OCI-LY1 (cell line): Measurements from ENCODE around the gene EFNA2.

Experiments
- H2AFZ ChIP-seq: fragments of 200-600 bp; sonication (generic), shearing (Covaris generic); 2 replicates; pipeline ENCODE4 v1.6.0; 2014; ENCODE audit warnings: antibody characterized with exemption, mild to moderate bottlenecking, low read length
- H3F3A ChIP-seq: fragments of 200-600 bp; sonication (generic), shearing (Covaris generic); 2 replicates; pipeline ENCODE4 v1.6.0; 2014; ENCODE audit warnings: mild to moderate bottlenecking, antibody characterized with exemption, low read length, moderate library complexity; ENCODE audit not compliant: insufficient read depth
- H3K27ac ChIP-seq: fragments of 200-600 bp; sonication (generic); 2 replicates; pipeline ENCODE4 v1.5.1; 2014; ENCODE audit warnings: low read length, mixed run types, mild to moderate bottlenecking, low read depth; ENCODE audit not compliant: poor library complexity, severe bottlenecking
- H3K27me3 ChIP-seq: fragments of 200-600 bp; sonication (generic); 2 replicates; pipeline ENCODE4 v1.6.0; 2014; ENCODE audit warnings: antibody characterized with exemption, mild to moderate bottlenecking, low read length, moderate library complexity; ENCODE audit not compliant: insufficient read depth
- H3K36me3 ChIP-seq: fragments of 200-600 bp; sonication (generic); 2 replicates; pipeline ENCODE4 v1.6.1; 2014; ENCODE audit warnings: mild to moderate bottlenecking, antibody characterized with exemption, low read length, moderate library complexity, mixed read lengths; ENCODE audit not compliant: insufficient read depth
- H3K4me1 ChIP-seq: fragments of 200-600 bp; sonication (generic); 2 replicates; pipeline ENCODE4 v1.5.1; 2014; ENCODE audit warnings: mild to moderate bottlenecking, low read length, moderate library complexity; ENCODE audit not compliant: insufficient read depth, severe bottlenecking
- H3K4me2 ChIP-seq: fragments of 200-600 bp; sonication (generic), shearing (Covaris generic); 2 replicates; pipeline ENCODE4 v1.6.1; 2014; ENCODE audit warnings: low read length
- H3K4me3 ChIP-seq: fragments of 200-600 bp; sonication (generic); 2 replicates; pipeline ENCODE4 v1.5.1; 2014; ENCODE audit warnings: low read length, low read depth, mild to moderate bottlenecking, mixed read lengths; ENCODE audit not compliant: poor library complexity, severe bottlenecking
- H3K79me2 ChIP-seq: fragments of 200-600 bp; shearing (Covaris generic); 2 replicates; pipeline ENCODE4 v1.6.1; 2016; ENCODE audit warnings: mixed run types, low read length, mixed read lengths; ENCODE audit not compliant: insufficient read depth
- H3K9ac ChIP-seq: fragments of 200-600 bp; sonication (generic), shearing (Covaris generic); 2 replicates; pipeline ENCODE4 v1.6.1; 2014; ENCODE audit warnings: mild to moderate bottlenecking, low read length, mixed read lengths
- H3K9me2 ChIP-seq: fragments of 200-600 bp; sonication (generic), shearing (Covaris generic); 2 replicates; pipeline ENCODE4 v1.6.1; 2014; ENCODE audit warnings: low read depth, mild to moderate bottlenecking, low read length, mixed read lengths
- H3K9me3 ChIP-seq: fragments of 200-600 bp; shearing (Covaris generic); 2 replicates; pipeline ENCODE4 v1.6.1; 2014; ENCODE audit warnings: low read length, mixed read lengths
- H4K20me1 ChIP-seq: fragments of 200-600 bp; sonication (generic), shearing (Covaris generic); 2 replicates; pipeline ENCODE4 v1.6.0; 2016; ENCODE audit warnings: mild to moderate bottlenecking, low read length; ENCODE audit not compliant: insufficient read depth
- CTCF ChIP-seq: fragments of 200-600 bp; sonication (generic), shearing (Covaris generic); IDR thresholded peaks from 2 replicates; pipeline ENCODE4 v1.5.1; 2017; ENCODE audit warnings: mild to moderate bottlenecking, antibody characterized with exemption, low read length, moderate library complexity, mixed read lengths
- EZH2 ChIP-seq: fragments of 200-600 bp; sonication (generic), shearing (Covaris generic); IDR thresholded peaks from 2 replicates; pipeline ENCODE4 v1.8.0; 2017; ENCODE audit warnings: borderline replicate concordance, mixed run types, mild to moderate bottlenecking, antibody characterized with exemption, low read length, moderate library complexity, mixed read lengths

Gene EFNA2

GRCh38 chr19:1310853-1311180 lies 25.1 kb downstream of the EFNA2 start:
- Histone ChIP-seq H3K36me3 (no peaks in the 10 kb centered on the region), H3K79me2 (no peaks in the 10 kb centered on the region), H3K4me1 (no peaks in the 10 kb centered on the region), H3K4me2 (no peak overlapping the region), H2AFZ (no peak overlapping the region), H3K9me2 (no peaks in the 10 kb centered on the region), H3F3A (no peaks in the 10 kb centered on the region), H3K9ac (no peak overlapping the region), H3K9me3 (no peaks in the 10 kb centered on the region), H3K27ac (no peak overlapping the region), H3K4me3 (no peak overlapping the region), H4K20me1 (no peaks in the 10 kb centered on the region), H3K27me3 (peaks cover 5% of the 10 kb centered on the region; the same call in 1 of the 2 replicates)
- TF ChIP-seq CTCF = no peak
- no peak for TF ChIP-seq EZH2

DNA sequence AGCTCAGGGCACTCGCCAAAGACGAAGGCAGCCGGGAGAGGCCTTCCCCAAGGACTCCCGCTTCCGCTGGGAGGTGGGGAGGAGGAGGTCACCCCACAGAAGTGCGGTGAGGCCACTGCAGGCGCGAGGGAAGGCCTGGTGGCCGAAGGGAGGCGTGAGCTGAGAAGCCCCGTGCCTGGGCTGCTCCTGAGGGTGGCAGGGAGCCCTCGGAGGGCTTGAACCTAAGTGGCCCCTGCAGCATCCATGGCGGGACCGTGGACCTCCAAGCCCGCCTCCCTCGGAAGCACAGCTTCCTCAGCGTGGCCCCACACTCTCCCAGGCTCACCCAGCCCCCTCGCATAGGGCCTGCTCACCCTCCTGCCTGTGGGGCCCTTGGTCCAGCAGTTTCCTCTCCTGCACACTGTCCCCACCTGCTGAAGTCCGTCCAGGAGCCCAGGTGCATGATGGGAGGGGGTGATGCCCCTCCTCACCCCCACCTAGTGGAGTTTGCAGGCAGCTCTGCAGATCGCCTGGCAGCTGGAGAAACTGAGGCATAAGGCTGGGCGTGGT lies 25.9 kb downstream of the EFNA2 start:
- no peak overlapping the region for H3K4me2 ChIP-seq
- H3K27me3 ChIP-seq = peaks cover 9% of the 10 kb centered on the region; the same call in 1 of the 2 replicates
- H3K4me3 ChIP-seq = no peak overlapping the region
- no peaks in the 10 kb centered on the region for H3K79me2 ChIP-seq
- no peak overlapping the region for H2AFZ ChIP-seq
- no peak overlapping the region for H3K27ac ChIP-seq
- H3K4me1 ChIP-seq = no peaks in the 10 kb centered on the region
- no peaks in the 10 kb centered on the region for H3K9me3 ChIP-seq
- no peaks in the 10 kb centered on the region for H3K9me2 ChIP-seq
- no peak overlapping the region for H3K9ac ChIP-seq
- H3K36me3 ChIP-seq = no peaks in the 10 kb centered on the region
- H4K20me1 ChIP-seq = no peaks in the 10 kb centered on the region
- no peaks in the 10 kb centered on the region for H3F3A ChIP-seq
- TF ChIP-seq EZH2 = no peak
- TF ChIP-seq CTCF = no peak

DNA sequence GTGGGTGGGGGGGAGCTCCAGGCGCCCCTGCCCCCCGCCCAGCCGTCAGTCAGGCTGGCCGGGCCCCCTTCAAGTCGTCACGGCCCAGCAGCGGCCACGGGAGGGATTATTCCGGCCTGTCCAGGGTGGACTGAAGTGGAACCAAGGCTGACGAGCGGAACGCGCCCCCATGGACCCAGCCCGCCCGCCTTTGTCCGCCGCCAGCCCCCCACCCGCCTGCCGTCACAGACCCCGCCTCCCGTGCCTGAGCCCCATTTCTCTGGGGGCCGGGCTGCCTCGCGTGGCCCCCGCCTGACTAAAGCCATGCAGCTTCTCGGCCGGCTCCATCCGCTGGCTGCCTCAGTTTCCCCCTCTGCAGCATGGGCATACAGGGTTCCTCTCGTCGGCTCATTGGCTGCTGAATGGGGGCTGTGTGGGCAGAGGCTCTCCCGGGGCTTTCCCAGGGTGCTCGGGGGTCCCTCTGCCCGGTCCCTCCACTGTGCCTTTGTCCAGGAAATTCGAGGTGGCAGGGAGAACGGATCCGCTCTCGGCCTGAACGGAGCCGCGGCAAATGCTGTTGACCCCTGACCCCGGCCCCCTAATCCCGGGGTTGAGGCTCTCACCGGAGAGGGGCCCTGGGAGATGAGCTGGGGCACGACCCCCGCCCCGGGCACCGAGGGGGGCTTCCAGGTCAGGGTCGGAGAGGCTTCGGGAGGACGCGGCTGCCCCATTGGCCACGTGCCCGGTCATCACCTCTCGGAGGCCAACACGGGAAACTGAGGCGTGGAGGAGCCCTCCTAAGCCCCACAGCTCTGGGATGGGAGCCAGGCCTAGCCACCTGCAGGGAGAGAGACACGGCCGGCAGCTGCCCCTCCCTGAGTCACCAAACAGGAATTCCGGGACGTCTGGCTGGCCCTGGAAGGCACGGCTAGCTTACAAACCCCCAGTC lies 27.4 kb downstream of the EFNA2 start:
- Histone ChIP-seq H3K79me2 (no peaks in the 10 kb centered on the region), H3K4me2 (no peak overlapping the region), H3K9me3 (no peaks in the 10 kb centered on the region), H3K27me3 (peaks cover 9% of the 10 kb centered on the region; the same call in 1 of the 2 replicates), H4K20me1 (no peaks in the 10 kb centered on the region), H3K36me3 (no peaks in the 10 kb centered on the region), H3K9me2 (no peaks in the 10 kb centered on the region), H3F3A (no peaks in the 10 kb centered on the region), H2AFZ (no peak overlapping the region), H3K9ac (no peak overlapping the region), H3K27ac (no peak overlapping the region), H3K4me1 (no peaks in the 10 kb centered on the region), H3K4me3 (no peak overlapping the region)
- TF ChIP-seq CTCF = no peak
- no peak for TF ChIP-seq EZH2
